Endothelial cell of umbilical vein (primary cell): ENCODE results near the gene KCNJ15.

Source experiments
- CTCF ChIP-seq, 2 donors: IDR thresholded peaks; 1 replicate in 1 of 2; 2 replicates in 1 of 2; pipeline ENCODE4 v1.5.1; 2011; ENCODE audit warnings: low read length in 2 of 2, mild to moderate bottlenecking in 2 of 2, moderate library complexity in 2 of 2, control low read depth in 1 of 2, inconsistent platforms in 1 of 2, low read depth in 1 of 2; ENCODE audit not compliant: insufficient read depth in 1 of 2; ENCODE audit errors: extremely low read depth in 1 of 2
- POLR2A ChIP-seq: IDR thresholded peaks from 2 replicates; pipeline ENCODE4 v1.6.1; 2012; ENCODE audit warnings: low read depth, mild to moderate bottlenecking, control low read depth, low read length

- no peak for TF ChIP-seq CTCF (IDR thresholded peaks at IDR 0.05; ENCODE audit: extremely low read depth in 1 of 2, insufficient read depth in 1 of 2, low read depth in 1 of 2, low read length in 2 of 2)
- TF ChIP-seq POLR2A = no peak
These were observed 9.9 kb downstream of the KCNJ15 start for GRCh38 chr21:38266732-38267131.
